ENCODE results near the gene LRRC51. TPM values are rescaled to one million over a fixed set of nuclear protein-coding genes. Genes with fewer than 3 reads are reported as not detected.
A peak's percentile ranks its signal among the peaks of the same experiment; 100 is the strongest.

Gene LRRC51, protein sequence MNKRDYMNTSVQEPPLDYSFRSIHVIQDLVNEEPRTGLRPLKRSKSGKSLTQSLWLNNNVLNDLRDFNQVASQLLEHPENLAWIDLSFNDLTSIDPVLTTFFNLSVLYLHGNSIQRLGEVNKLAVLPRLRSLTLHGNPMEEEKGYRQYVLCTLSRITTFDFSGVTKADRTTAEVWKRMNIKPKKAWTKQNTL
- total RNA-seq, result 1 to 10 TPM; 2.0 to 3.1 (median 2.5) TPM
- 1.8 TPM for total RNA-seq (2013)

DNA sequence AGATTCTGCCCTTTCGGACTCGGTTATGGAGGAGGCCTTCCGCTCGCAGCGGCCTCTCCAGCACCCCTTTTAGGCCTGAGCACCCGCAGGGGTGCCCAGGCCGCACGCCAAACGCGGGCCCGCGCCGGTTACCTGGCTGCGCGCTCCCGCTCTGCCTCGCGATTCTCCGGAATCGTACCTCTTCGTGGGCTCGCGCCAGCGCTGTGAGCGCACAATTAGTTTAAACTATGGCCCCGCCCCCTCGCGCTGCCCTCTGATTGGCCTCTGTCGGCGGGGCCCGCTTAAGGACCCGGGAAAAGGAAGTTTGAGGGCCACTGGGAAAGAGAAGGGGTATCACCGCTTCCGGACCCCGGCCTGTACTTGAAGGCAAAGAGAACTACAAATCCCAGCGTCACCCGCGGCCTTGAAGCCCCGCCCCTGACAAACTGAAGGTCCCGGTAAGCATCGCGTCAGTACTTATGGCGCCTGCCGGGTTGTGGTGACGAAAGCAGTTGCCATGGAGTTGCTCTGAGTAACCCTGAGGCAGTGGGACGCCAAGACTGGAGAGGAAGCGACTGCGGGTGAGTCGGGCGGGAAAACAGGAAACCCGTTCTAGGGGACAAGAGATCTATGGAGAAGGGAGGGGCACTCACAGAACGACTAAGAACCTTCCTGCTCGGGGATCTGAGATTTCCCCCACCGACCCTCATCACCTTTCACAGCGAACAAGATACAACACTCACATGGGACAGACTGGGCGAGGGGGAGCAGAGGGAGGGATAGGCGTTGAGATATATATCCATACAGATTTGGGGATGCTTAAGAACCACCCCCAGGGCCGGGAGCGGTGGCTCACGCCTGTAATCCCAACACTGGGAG is at the start of gene LRRC51, which contains the start of gene NUMA1:
LRRC51 (plus strand) TSS at position 525 of the 858 bp plus-strand sequence. CDS start 8,234 bp downstream, outside the sequence.
NUMA1 (minus strand) TSS at position 217 of the 858 bp plus-strand sequence. CDS start 44,599 bp downstream, outside the sequence.
- Mint-ChIP-seq H3K4me3 (peak within 1 kb of the TSS; percentile 98), H3K4me1 (peaks cover 36 to 38% of the 10 kb centered on the region in 2 donors), H3K9me3 (no peaks in the 10 kb centered on the region), H3K27me3 (ENCODE audit: low read depth in 2 of 2) (no peaks in the 10 kb centered on the region), H3K36me3 (no peaks in the 10 kb centered on the region), H3K27ac (peak within 1 kb of the TSS; percentile 99 to 100)
- H3K9me3 ChIP-seq (ENCODE audit: control insufficient read depth, insufficient read depth, low read length), result no peaks in the 10 kb centered on the region
- H3K4me3 ChIP-seq (ENCODE audit: low read length), result peak within 1 kb of the TSS; percentile 84
- intact Hi-C loops (cut with micrococcal nuclease), result loop anchor here (1.0 kb wide), 5 partner anchors 11 to 152 kb away; partner anchors contain the start of genes ANAPC15, LAMTOR1 and XNDC1N
- ATAC-seq (peak; percentile 83 to 95 (median 86)), DNase-seq (peak; percentile 95 to 100)
- TF ChIP-seq, protein P1, sequence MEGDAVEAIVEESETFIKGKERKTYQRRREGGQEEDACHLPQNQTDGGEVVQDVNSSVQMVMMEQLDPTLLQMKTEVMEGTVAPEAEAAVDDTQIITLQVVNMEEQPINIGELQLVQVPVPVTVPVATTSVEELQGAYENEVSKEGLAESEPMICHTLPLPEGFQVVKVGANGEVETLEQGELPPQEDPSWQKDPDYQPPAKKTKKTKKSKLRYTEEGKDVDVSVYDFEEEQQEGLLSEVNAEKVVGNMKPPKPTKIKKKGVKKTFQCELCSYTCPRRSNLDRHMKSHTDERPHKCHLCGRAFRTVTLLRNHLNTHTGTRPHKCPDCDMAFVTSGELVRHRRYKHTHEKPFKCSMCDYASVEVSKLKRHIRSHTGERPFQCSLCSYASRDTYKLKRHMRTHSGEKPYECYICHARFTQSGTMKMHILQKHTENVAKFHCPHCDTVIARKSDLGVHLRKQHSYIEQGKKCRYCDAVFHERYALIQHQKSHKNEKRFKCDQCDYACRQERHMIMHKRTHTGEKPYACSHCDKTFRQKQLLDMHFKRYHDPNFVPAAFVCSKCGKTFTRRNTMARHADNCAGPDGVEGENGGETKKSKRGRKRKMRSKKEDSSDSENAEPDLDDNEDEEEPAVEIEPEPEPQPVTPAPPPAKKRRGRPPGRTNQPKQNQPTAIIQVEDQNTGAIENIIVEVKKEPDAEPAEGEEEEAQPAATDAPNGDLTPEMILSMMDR (IDR thresholded peaks at IDR 0.05), result no peak
- 1% methylated on average over 56 of the region's 60 CpGs for WGBS (ENCODE audit: insufficient coverage)
- peaks cover 2% of the 10 kb centered on the region for H3K36me3 ChIP-seq (ENCODE audit: control insufficient read depth, insufficient read depth, low read length)
- H3K27me3 ChIP-seq (ENCODE audit: control insufficient read depth, insufficient read depth, low read length), result no peaks in the 10 kb centered on the region
- peaks cover 21% of the 10 kb centered on the region for H3K4me1 ChIP-seq (ENCODE audit: control insufficient read depth, insufficient read depth, low read length)
- peak within 1 kb of the TSS; percentile 92 for H3K27ac ChIP-seq (ENCODE audit: low read length)

DNA sequence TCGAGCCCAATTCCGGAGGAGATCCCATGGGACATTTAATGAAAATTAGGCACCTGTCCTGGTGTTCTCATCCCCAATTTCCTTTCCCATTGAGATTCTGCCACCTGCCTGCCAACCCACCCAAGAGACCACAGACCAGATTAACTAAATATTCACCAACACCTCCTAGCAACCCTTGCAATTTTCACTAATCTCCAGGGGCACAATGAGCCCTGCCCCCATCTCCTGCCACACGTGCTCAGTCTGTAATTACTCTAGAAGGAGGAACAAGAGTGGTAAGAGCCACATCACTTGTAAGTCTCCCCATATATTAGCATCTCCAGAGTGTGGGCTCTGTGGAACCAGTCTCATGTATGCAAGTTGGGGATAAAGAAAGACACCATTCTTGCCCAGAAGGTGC is 44.0 kb upstream of the LRRC51 start:
- peak overlapping the region; percentile 4 for H3K27ac ChIP-seq (ENCODE audit: low read length)
- Mint-ChIP-seq H3K27me3 (ENCODE audit: low read depth in 2 of 2) (no peaks in the 10 kb centered on the region), H3K27ac (peak overlapping the region in 1 of 2 donors; percentile 75), H3K4me1 (peaks cover 16 to 20% of the 10 kb centered on the region in 2 donors), H3K9me3 (no peaks in the 10 kb centered on the region), H3K4me3 (peak overlapping the region; percentile 17), H3K36me3 (no peaks in the 10 kb centered on the region)
- no peak for DNase-seq
- WGBS (ENCODE audit: insufficient coverage), result 69% methylated on average over 3 of the region's 3 CpGs
- TF ChIP-seq, protein P1 (IDR thresholded peaks at IDR 0.05), result no peak
- no peaks in the 10 kb centered on the region for H3K9me3 ChIP-seq (ENCODE audit: control insufficient read depth, insufficient read depth, low read length)
- H3K36me3 ChIP-seq (ENCODE audit: control insufficient read depth, insufficient read depth, low read length), result peaks cover 29% of the 10 kb centered on the region
- ATAC-seq, result no peak
- intact Hi-C loops (cut with micrococcal nuclease), result no loop called here
- no peak overlapping the region for H3K4me3 ChIP-seq (ENCODE audit: low read length)
- H3K27me3 ChIP-seq (ENCODE audit: control insufficient read depth, insufficient read depth, low read length), result no peaks in the 10 kb centered on the region
- H3K4me1 ChIP-seq (ENCODE audit: control insufficient read depth, insufficient read depth, low read length), result peaks cover 44% of the 10 kb centered on the region

DNA sequence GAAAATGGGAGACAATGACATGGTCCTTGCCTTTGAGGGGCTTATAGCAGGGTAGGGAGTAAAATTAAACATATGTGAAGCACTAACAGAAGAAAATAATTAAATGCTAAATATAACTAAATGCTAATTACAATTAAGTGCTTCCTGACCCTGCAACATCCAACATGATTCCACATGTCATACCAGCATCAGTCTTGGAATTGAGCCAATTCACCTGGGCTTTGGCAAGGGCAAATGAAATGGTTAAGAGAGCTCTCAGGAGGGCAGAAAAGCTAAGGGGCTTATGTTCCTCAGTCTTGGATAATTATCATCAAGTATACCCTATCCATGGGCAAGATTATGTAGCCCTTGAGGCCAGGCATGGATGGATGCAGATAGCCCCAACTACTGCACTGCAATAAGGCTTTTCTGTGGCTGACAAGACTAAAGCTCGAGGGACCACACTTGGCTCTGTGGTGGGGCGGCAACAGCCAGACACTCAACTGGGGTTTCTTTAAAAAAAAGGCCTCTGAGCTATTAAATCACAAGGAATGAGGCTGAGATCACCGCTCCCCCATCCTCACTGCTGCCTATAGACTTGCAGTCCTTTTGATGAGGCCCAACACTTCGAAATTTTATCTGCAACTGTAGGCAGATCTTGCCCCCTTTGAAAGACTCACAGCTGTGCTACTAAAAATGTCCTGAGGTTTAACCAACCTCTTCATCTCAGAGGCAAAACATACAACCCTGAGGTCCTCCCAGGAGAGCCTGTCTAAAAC is 42.9 kb upstream of the LRRC51 start:
- ATAC-seq, result peak in 2 of 3 donors; percentile 7 to 30
- Mint-ChIP-seq H3K27ac (peak overlapping the region in 1 of 2 donors; percentile 75), H3K4me1 (peaks cover 16 to 31% of the 10 kb centered on the region in 2 donors), H3K9me3 (no peaks in the 10 kb centered on the region), H3K4me3 (no peak overlapping the region), H3K27me3 (ENCODE audit: low read depth in 2 of 2) (no peaks in the 10 kb centered on the region), H3K36me3 (no peaks in the 10 kb centered on the region)
- TF ChIP-seq, protein P1 (IDR thresholded peaks at IDR 0.05), result no peak
- no peaks in the 10 kb centered on the region for H3K27me3 ChIP-seq (ENCODE audit: control insufficient read depth, insufficient read depth, low read length)
- peaks cover 54% of the 10 kb centered on the region for H3K4me1 ChIP-seq (ENCODE audit: control insufficient read depth, insufficient read depth, low read length)
- no peak overlapping the region for H3K4me3 ChIP-seq (ENCODE audit: low read length)
- intact Hi-C loops (cut with micrococcal nuclease), result no loop called here
- no peak for DNase-seq
- WGBS (ENCODE audit: insufficient coverage), result 24% methylated on average over 4 of the region's 4 CpGs
- H3K9me3 ChIP-seq (ENCODE audit: control insufficient read depth, insufficient read depth, low read length), result no peaks in the 10 kb centered on the region
- peak overlapping the region; percentile 88 for H3K27ac ChIP-seq (ENCODE audit: low read length)
- peaks cover 24% of the 10 kb centered on the region for H3K36me3 ChIP-seq (ENCODE audit: control insufficient read depth, insufficient read depth, low read length)
